C4-2B (cell line): ENCODE measurements around the gene ARHGEF4.

Experiments used
- ZFX ChIP-seq: fragments of 450-650 bp; IDR thresholded peaks from 2 replicates; pipeline ENCODE4 v1.6.1; 2017
- TF ChIP-seq, protein P1 (sequence below): fragments of 450-650 bp; conservative IDR thresholded peaks from 2 replicates; pipeline ENCODE4 v1.5.1; 2017; ENCODE audit warnings: mild to moderate bottlenecking

DNA sequence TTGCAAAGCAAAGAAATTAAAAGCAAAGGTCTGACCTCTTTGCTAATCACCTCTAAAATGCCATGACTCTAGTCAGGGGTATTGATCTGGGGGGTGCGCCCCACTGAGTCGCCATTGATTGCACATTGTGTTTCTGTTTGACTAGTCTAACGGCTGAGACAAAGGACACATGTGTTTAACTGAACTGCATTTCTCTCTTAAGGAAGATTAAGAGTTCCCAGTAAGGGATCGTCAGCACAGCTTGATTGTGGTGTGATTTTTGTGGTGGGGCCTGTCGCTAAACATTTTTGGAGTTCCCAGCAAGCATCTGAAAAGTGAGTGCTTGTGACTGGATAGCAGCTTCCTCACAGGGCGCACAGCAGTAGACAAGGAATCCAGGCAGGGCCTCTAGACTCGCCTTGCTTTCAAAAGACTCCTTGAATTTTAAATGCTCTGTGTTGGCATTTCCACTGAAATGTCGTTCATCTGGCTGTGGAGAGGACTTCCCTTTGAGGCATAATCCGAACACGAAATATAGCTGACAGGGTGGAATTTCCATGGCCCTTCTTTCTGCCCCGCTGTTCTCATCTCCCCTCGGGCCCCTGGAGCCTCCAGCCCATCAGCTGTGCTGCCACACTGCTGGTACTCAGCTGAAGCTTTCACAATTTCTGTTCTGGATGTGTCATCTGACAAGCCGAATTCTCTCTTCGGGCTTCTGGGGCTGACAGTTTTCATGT is 130.2 kb downstream of the ARHGEF4 start:
- TF ChIP-seq, protein P1, sequence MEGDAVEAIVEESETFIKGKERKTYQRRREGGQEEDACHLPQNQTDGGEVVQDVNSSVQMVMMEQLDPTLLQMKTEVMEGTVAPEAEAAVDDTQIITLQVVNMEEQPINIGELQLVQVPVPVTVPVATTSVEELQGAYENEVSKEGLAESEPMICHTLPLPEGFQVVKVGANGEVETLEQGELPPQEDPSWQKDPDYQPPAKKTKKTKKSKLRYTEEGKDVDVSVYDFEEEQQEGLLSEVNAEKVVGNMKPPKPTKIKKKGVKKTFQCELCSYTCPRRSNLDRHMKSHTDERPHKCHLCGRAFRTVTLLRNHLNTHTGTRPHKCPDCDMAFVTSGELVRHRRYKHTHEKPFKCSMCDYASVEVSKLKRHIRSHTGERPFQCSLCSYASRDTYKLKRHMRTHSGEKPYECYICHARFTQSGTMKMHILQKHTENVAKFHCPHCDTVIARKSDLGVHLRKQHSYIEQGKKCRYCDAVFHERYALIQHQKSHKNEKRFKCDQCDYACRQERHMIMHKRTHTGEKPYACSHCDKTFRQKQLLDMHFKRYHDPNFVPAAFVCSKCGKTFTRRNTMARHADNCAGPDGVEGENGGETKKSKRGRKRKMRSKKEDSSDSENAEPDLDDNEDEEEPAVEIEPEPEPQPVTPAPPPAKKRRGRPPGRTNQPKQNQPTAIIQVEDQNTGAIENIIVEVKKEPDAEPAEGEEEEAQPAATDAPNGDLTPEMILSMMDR: no peak
- no peak for TF ChIP-seq ZFX
